GM19238 (cell line): ENCODE data around the gene ZBTB5.
"Not testable (repeated sequence)": the region's sequence is repeated elsewhere in the genome, so short reads cannot be mapped to it uniquely, and the experiment has no call there.

Experiments used
- DNase-seq: peaks from one replicate; pipeline ENCODE4 v3.0.0; 2011; ENCODE audit warnings: low spot score; ENCODE audit not compliant: insufficient read length

ZBTB5 gene

DNA sequence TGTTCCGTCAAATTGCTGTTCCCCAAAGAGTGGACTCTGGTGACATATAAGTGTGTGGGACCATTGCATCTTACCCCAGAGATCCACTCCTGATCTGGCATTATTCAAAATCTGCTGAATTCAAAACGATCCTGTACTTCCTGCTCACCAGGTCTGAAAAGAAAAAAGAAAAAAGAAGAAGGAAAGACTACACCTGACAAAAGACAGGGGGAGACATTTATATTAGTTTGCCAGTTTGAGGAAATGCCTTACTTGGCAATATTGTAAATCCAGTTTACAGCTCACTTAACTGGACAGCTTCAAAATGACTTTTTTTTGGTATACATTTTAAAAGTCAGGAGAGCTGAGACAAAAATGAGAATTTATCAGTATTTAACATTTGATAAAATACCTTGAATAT, 57.8 kb downstream of the ZBTB5 start:
- no peak for DNase-seq

DNA sequence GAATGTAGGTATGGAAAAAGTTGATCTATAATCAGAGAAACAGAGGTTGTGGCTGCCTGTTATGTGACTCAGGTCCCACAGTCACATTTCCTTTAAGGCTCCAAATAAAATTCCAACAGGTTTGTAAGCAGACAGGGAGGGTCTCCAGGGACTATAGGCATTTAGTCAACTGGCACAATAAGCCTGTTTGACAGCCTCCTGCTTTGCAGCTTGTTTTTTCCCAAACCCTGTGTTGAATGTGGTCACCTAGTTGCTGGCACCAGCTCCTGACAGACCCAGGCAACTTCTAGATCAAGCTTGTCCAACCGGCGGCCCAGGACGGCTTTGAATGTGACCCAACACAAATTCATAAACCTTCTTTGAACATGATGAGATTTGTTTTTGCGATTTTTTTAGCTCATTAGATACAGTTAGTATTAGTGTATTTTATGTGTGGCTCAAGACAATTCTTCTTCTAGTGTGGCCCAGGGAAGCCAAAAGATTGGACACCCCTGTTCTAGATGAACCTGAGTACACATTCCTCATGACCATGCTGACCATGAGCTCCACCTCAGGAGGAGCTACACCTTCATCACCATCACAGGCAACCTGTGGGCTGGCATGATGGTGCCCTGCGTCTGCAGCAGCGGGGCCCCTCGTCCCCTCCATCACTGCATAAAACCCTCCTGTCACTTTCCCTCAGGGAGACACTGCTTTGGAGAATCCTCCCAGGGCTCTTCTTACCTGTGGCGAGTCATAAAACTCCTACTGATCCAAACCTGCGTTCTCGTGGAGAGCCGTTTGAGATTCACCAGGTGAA, 58.4 kb downstream of the ZBTB5 start:
- DNase-seq: no peak

DNA sequence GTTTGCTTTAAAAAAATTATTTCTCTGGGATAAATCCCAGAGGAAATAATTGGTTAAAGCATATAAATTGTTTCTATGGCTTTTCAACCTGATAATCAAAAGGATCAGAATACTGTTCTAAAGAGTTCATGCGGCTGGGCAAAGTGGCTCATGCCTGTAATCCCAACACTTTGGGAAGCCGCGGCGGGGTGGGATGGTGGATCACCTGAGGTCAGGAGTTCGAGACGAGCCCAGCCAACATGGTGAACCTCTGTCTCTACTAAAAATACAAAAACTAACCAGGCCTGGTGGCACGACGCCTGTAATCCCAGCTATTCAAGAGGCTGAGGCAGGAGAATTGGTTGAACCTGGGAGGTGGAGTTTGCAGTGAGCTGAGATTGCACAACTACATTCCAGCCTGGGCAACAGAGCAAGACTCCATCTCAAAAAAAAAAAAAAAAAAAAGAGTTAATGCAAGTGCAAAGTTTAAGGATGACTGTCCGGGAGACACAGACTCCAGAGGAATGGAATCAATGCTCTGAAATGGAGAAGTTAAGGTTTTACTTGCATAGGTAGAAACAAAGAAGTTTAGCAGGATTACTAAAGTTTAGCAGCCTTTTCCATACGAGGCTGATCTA, 59.4 kb downstream of the ZBTB5 start:
- DNase-seq: no peak

DNA sequence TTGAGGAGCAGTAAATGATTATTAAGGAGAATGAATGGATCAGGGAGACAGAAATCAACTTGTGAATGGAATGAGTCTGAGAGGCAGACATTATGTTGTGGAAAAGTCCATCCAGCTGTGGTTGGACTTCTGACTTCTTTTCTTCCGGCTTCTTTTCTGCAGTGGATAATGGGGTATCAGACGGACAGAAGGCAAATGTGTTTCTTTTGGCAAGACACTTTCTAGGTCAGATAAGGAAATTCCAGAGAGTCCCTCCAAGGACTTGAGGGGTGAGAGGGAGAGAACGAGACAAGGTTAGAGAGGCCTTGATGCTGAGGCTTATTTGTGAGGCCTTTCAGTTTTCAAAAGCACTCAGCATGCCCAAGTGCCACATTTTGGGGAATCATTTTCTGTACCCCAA, 59.9 kb downstream of the ZBTB5 start:
- no peak for DNase-seq

DNA sequence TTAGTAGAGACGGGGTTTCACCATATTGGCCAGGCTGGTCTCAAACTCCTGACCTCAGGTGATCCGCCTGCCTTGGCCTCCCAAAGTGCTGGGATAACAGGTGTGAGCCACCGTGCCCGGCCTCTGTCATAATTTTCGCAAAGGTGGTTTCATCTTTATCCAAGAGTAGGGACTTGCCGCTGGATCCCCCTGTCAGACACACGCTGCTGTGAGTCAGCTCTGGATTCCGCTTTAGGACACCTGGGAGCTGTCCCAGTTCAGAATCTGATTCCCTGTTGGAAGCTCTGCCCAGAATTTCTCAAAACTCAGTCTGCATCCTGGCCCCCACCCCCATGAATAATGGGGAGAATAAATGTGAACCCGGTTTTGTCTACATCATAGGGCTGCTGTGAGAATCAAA, 60.7 kb downstream of the ZBTB5 start:
- DNase-seq: no peak

DNA sequence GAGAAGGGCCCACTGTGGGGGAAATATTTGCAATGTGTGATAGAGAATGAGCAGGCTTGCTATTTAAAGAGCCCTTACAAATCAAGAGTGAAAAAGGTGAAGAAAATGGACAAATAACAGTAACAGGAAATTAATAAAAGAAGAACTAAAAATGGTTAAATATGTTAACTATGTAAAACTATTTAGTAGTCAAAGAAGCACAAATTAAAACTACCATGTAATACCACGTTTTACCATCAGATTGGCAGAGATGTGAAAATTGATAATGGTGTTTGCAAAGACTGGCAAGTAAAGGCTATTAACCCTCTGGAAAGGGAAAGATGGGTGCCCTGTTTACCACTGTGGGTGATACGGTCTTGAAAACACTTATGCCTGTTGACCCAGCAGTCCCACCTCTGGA, 65.9 kb downstream of the ZBTB5 start:
- no peak for DNase-seq

DNA sequence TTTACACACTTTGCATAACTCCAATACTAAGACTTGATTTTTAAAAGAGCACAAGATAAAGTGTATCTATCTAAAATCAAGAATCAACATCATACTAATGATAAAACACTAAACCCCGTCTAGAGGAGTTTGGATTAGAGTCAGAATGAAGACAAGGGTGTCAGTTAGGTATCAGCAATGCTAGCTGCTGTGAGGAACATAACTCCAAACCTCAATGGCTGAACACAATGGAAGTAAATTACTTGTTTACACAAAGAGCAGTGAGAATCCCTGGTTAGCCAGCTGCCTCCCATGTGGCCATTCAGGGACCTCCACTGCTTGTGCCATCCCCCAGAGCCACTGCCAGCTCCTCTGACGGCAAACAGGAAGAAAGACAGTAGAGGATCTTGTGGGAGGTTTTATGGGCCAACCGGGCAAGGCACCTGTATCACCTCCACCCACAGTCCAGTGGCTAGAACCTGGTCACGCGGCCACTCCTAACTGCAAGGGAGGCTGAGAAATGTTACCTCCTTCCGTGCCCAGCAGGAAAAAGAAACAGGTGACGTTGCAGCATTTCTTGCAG, 66.7 kb downstream of the ZBTB5 start:
- no peak for DNase-seq

DNA sequence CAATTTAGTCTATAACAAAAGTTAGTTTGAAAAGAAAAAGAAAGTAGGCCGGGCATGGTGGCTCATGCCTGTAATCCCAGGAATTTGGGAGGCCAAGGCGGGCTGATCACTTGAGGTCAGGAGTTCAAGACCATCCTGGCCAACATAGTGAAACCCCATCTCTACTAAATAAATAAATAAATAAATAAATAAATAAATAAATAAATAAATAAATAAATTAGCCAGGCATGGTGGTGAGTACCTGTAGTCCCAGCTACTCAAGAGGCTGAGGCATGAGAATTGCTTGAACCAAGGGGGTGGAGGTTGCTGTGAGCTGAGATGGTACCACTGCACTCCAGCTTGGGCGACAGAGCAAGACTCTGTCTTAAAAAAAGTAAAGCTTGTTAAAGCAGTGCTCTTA, 67.3 kb downstream of the ZBTB5 start:
- DNase-seq: not testable (repeated sequence)

DNA sequence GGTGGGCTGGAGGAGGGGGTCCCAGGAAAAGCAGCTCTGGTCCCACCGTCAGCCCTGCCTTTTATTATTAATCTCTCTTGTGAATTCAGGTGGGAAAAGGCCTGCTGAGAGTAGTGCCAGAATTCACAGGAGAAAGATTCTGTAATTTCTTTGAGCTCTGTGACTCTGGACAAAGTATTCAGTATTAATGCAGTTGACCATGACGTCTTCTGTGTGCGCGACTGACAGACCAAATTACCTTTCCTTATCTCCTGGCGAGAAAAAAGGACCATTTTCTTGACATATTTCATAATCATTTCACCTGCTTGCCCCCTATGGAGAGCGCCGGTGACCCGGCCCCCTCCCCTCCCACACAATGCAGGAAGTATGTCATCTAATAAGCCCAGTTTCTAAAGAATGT, 69.6 kb downstream of the ZBTB5 start:
- no peak for DNase-seq

DNA sequence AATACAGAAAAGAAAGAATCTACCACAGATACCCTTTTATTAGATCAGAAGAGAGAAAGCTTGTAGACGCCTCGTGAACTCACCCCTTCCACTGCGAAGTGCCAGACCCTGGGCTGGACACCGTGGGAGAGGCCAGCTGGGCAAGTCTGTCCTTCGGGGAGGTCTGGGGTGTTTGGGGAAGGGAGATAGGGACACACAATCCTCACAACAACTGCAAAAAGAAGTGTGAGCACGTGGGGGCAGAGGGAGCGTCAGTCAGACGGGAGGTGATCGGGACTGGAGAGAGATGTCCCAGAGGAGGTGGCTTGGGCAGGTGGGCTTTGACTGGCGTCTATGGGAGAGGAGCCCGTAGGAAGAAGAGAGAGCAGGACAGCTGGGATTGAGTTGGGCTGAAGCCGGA, 70.0 kb downstream of the ZBTB5 start:
- no peak for DNase-seq

DNA sequence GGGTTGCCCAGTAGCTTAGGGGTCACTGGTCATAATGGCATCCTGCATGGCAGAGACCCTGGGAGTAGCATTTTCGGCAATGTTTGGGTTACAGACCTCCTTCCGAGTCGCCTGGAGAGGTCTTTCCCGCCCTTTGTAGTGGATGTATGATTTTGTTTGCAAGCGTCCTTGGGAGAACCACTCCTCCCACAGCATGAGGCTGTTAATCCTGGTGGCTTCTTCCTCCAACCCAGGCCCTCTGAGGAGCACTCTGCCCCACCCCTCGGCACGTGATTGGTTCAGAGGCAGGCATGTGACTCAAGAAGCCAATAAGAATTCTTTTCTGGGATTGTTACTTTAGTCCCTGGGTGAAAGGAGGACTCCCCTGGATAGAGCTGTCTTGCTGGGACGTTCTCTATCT, 73.0 kb downstream of the ZBTB5 start:
- no peak for DNase-seq

DNA sequence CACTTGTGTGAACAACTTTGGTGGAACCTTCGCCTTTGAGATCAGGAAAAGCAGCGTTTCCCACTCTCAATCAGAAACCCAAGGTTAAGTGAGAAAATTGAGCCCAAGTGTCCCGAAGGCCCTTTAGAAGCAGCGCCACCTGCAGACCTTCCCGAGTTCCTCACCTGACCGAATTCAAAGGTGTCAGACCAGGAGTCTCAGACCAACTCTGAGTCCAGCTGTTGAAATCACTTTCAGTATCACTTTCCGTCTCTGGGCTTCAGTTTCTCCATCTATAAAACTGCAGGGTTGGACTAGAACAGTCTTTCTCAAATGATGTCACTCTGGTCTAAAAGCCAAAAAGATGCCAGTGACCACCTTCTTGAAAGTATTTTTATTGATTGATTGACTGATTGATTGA, 74.5 kb downstream of the ZBTB5 start:
- DNase-seq: peak; percentile 70
